GM12878 (cell line): ENCODE measurements around the gene SLC22A6. TPM values are rescaled to one million over a fixed set of nuclear protein-coding genes. Genes with fewer than 3 reads are reported as not detected.

Experiments
- CUX1 ChIP-seq: IDR thresholded peaks from 2 replicates; pipeline ENCODE4 v1.6.1; 2012; ENCODE audit warnings: improper control_type of control experiment, low read depth, low read length; ENCODE audit not compliant: insufficient replicate concordance
- E2F8 ChIP-seq: fragments of 450-650 bp; IDR thresholded peaks from 2 replicates; pipeline ENCODE4 v1.6.1; 2018; ENCODE audit warnings: mild to moderate bottlenecking, low read depth, moderate library complexity; ENCODE audit not compliant: partially characterized antibody
- IRF5 ChIP-seq: fragments of 450-650 bp; IDR thresholded peaks from 2 replicates; pipeline ENCODE4 v1.6.1; 2017; ENCODE audit warnings: borderline replicate concordance
- LARP7 ChIP-seq: fragments of 450-650 bp; IDR thresholded peaks from 2 replicates; pipeline ENCODE4 v1.6.1; 2017; ENCODE audit warnings: mild to moderate bottlenecking
- SMAD1 ChIP-seq: fragments of 450-650 bp; IDR thresholded peaks from 2 replicates; pipeline ENCODE4 v1.6.1; 2018; ENCODE audit warnings: mild to moderate bottlenecking, low read depth; ENCODE audit not compliant: partially characterized antibody
- SMARCA5 ChIP-seq: fragments of 450-650 bp; IDR thresholded peaks from 2 replicates; pipeline ENCODE4 v1.6.1; 2017; ENCODE audit warnings: mild to moderate bottlenecking
- polyA plus RNA-seq, 11 experiments: library from polyadenylated mRNA; depleted of rRNA in 4 of 11; unstranded in 6 of 11; stranded (reverse) in 5 of 11; fragments of >200 nt; fragmentation: Nextera tagmentation in 4 of 11; fragmentation: Illumina TruSeq in 1 of 11; extraction: Ambion mirVana in 4 of 11; extraction: Trizol in 1 of 11; gene quantifications; 1 replicate in 1 of 11; 2 replicates in 10 of 11; pipeline versions ENCODE4 v1.2.1 to v1.2.3, GENCODE V29; 2011 to 2016; ENCODE audit warnings: inconsistent platforms in 2 of 11, missing spikeins in 2 of 11, low read depth in 1 of 11
- total RNA-seq, 4 experiments: library from RNA; depleted of rRNA in 3 of 4; stranded (reverse); fragments of >200 nt in 3 of 4; fragmentation: Illumina TruSeq in 1 of 4; extraction: Trizol in 1 of 4; gene quantifications; 2 replicates each; pipeline versions ENCODE4 v1.2.1 to v1.2.3, GENCODE V29; 2013 to 2021

SLC22A6 gene
- total and polyA plus RNA-seq, 10 of the 15 experiments (the other 5 are each of a cell fraction or from before 2014, with no cell fraction given): not detected

GRCh38 chr11:62933285-62933684, 51.5 kb downstream of the SLC22A6 start (continued):
- TF ChIP-seq E2F8: no peak
- TF ChIP-seq LARP7: no peak
- TF ChIP-seq SMARCA5: no peak
- no peak for TF ChIP-seq IRF5
- TF ChIP-seq SMAD1: no peak
- TF ChIP-seq CUX1: no peak
